Measurements from ENCODE around the gene LZTR1.

GRCh38 chr22:20979243-20979809 is 2.8 kb upstream of the LZTR1 start:
- TF ChIP-seq CTCF (conservative IDR thresholded peaks at IDR 0.05) = no peak
- no peak for TF ChIP-seq EZH2 (IDR thresholded peaks at IDR 0.05; ENCODE audit: low read depth)

All from PC-9 (cell line).